GM19193 (cell line): ENCODE data around the gene NUDT14.

Source experiments
- POLR2A ChIP-seq: IDR thresholded peaks from 4 replicates; pipeline ENCODE4 v1.6.1; 2011; ENCODE audit not compliant: insufficient read depth, insufficient read length; ENCODE audit errors: extremely low read depth

NUDT14 gene

GRCh38 chr14:105152794-105153241 lies 28.3 kb downstream of the NUDT14 start:
- TF ChIP-seq POLR2A = no peak

GRCh38 chr14:105151838-105152793 lies 29.0 kb downstream of the NUDT14 start:
- TF ChIP-seq POLR2A = no peak

GRCh38 chr14:105151084-105151837 lies 29.9 kb downstream of the NUDT14 start:
- TF ChIP-seq POLR2A = no peak

- TF ChIP-seq POLR2A = no peak
Measured at GRCh38 chr14:105150368-105151083, 30.6 kb downstream of the NUDT14 start.

- TF ChIP-seq POLR2A = no peak
Measured at GRCh38 chr14:105150026-105150367, 31.1 kb downstream of the NUDT14 start.

- no peak for TF ChIP-seq POLR2A
Measured at GRCh38 chr14:105149146-105149781, 31.8 kb downstream of the NUDT14 start.

- no peak for TF ChIP-seq POLR2A
Measured at GRCh38 chr14:105148604-105149145, 32.4 kb downstream of the NUDT14 start.

GRCh38 chr14:105147671-105148603 lies 33.2 kb downstream of the NUDT14 start:
- TF ChIP-seq POLR2A = no peak

GRCh38 chr14:105146976-105147635 lies 34.0 kb downstream of the NUDT14 start:
- no peak for TF ChIP-seq POLR2A

GRCh38 chr14:105146181-105146975 lies 34.7 kb downstream of the NUDT14 start:
- TF ChIP-seq POLR2A = no peak

- no peak for TF ChIP-seq POLR2A
Measured at GRCh38 chr14:105145381-105146180, 35.5 kb downstream of the NUDT14 start.
